Measurements from ENCODE around the gene NKD1. TPM values are rescaled to one million over a fixed set of nuclear protein-coding genes. Genes with fewer than 3 reads are reported as not detected.

The NKD1 gene
- total and polyA plus RNA-seq, 7 donors: under 0.01 to 18.0 (median 6.7) TPM

DNA sequence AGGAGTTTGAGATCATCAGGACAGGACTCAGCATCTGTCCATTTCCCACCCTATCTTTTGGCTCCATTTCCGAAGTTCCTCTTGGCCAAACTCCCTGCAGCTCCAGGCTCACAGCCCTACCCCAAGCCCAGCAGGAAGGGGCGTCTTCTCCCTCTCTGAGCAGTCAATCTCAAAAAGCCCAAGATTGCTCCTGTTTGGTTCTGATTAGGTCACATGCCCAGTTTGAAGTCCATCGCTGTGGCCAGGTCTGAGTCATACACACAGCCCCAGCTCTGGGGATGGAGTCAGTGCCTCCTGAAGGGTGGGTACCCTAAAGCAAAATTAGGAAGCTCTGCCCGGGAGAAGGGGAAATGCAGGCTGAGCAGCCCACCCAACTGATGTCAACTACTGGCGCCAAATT, 109.0 kb downstream of the NKD1 start:
- H3K27ac ChIP-seq: no peak overlapping the region
- H3K9me3 ChIP-seq: no peaks in the 10 kb centered on the region
- intact Hi-C loops (cut with DNase I): no loop called here
- no peak for TF ChIP-seq POLR2AphosphoS5 (IDR thresholded peaks at IDR 0.05)
- TF ChIP-seq POLR2A (IDR thresholded peaks at IDR 0.05): no peak
- TF ChIP-seq, protein P1, sequence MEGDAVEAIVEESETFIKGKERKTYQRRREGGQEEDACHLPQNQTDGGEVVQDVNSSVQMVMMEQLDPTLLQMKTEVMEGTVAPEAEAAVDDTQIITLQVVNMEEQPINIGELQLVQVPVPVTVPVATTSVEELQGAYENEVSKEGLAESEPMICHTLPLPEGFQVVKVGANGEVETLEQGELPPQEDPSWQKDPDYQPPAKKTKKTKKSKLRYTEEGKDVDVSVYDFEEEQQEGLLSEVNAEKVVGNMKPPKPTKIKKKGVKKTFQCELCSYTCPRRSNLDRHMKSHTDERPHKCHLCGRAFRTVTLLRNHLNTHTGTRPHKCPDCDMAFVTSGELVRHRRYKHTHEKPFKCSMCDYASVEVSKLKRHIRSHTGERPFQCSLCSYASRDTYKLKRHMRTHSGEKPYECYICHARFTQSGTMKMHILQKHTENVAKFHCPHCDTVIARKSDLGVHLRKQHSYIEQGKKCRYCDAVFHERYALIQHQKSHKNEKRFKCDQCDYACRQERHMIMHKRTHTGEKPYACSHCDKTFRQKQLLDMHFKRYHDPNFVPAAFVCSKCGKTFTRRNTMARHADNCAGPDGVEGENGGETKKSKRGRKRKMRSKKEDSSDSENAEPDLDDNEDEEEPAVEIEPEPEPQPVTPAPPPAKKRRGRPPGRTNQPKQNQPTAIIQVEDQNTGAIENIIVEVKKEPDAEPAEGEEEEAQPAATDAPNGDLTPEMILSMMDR (IDR thresholded peaks at IDR 0.05): no peak
- no peak for TF ChIP-seq EP300 (IDR thresholded peaks at IDR 0.05)
- H3K27me3 ChIP-seq: no peaks in the 10 kb centered on the region
- H3K4me3 ChIP-seq: no peak overlapping the region
- no peaks in the 10 kb centered on the region for H3K36me3 ChIP-seq
- no peak for DNase-seq
- H3K4me1 ChIP-seq: no peaks in the 10 kb centered on the region
- 74 to 75% methylated on average over 5 of the region's 5 CpGs for WGBS, 2 donors

DNA sequence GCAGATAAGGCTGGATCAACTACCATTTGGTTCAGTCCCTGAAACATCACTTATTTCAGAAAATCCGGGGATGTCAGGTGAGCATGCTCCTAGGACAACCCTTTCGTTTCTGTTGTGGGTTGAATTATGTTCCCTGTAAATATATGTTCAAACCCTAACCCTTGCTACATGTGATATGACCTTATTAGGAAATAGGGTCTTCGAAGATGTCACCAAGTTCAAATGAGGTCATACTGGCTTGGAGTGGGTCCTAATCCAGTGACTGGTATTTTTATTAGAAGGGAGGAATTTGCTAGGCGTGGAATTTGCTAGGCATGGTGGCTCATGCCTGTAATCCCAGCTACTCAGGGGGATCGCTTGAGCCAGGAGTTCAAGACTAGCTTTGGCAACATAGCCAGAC, 111.6 kb downstream of the NKD1 start:
- intact Hi-C loops (cut with DNase I): loop anchor here (10.0 kb wide), 4 partner anchors 115 to 445 kb away; partner anchors contain the start of gene NKD1
- Histone ChIP-seq H3K4me1 (peaks cover 0 to 4% (median 1%) of the 10 kb centered on the region in 4 donors), H3K4me3 (no peak overlapping the region), H3K9me3 (no peaks in the 10 kb centered on the region), H3K36me3 (no peaks in the 10 kb centered on the region), H3K27me3 (no peaks in the 10 kb centered on the region), H3K27ac (no peak overlapping the region)
- no peak for DNase-seq
- TF ChIP-seq EP300 (IDR thresholded peaks at IDR 0.05) (no peak), POLR2AphosphoS5 (IDR thresholded peaks at IDR 0.05) (no peak), POLR2A (IDR thresholded peaks at IDR 0.05) (no peak)
- TF ChIP-seq, protein P1 (IDR thresholded peaks at IDR 0.05): no peak
- WGBS, 2 donors: 80 to 86% methylated on average over 5 of the region's 5 CpGs

DNA sequence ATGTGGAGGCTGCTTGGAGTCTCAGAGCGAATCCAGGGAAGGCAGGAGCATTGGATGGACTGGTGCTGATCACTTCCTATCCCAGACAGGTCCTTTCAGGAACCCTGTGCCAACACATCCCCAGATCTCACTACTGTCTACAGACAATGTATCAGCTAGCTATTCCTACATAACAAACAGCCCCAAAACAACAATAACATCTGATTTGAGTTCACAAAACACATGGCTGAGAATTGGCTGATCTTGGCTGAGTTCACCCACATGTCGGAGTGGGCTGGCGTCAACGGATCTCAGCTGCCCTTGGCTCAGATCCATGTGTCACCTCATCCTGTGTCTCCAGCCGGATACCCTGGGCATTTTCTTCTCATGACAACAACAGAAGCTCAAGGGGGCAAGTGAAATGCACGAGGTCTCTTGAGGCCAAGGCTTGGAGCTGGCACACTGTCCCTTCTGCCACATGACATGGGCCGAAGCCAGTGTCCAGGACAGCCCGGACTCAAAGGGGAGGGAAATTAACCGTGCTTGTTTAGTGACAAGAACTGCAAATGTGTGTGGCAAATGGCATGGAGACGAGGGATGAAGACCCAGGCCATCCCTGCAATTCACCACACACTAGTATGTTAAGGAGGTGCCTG, 114.2 kb downstream of the NKD1 start:
- TF ChIP-seq EP300 (IDR thresholded peaks at IDR 0.05) (no peak), POLR2AphosphoS5 (IDR thresholded peaks at IDR 0.05) (no peak), POLR2A (IDR thresholded peaks at IDR 0.05) (no peak)
- TF ChIP-seq, protein P1 (IDR thresholded peaks at IDR 0.05): no peak
- Histone ChIP-seq H3K27me3 (no peaks in the 10 kb centered on the region), H3K27ac (no peak overlapping the region), H3K36me3 (no peaks in the 10 kb centered on the region), H3K9me3 (no peaks in the 10 kb centered on the region), H3K4me3 (no peak overlapping the region), H3K4me1 (peaks cover 0 to 13% (median 7%) of the 10 kb centered on the region in 4 donors)
- 90 to 95% methylated on average over 10 of the region's 10 CpGs for WGBS, 2 donors
- intact Hi-C loops (cut with DNase I): loop anchor here (10.0 kb wide), 4 partner anchors 118 to 448 kb away; partner anchors contain the start of gene NKD1
- no peak for DNase-seq

DNA sequence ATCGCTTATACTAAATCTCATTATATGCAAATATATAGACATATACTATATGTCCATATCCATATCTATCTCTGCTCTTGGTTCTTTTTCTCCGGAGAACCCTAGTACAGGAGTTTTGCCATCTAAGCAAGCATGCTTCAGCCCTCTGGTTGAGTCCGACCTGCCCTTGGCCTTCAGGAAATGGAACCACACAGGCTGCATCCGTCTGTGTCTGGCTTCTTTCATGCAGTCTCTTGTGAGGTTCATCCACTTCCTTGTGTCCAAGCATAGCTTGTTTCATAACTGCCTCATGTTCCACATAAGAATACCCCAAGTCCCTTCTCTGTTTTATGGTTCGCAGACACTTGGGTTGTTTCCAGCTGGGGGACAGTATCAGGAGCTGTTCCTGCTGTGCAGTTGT, 116.1 kb downstream of the NKD1 start:
- no peak for DNase-seq
- peaks cover 0 to 13% (median 7%) of the 10 kb centered on the region in 4 donors for H3K4me1 ChIP-seq
- no peak overlapping the region for H3K4me3 ChIP-seq
- H3K27ac ChIP-seq: no peak overlapping the region
- H3K36me3 ChIP-seq: no peaks in the 10 kb centered on the region
- H3K27me3 ChIP-seq: no peaks in the 10 kb centered on the region
- H3K9me3 ChIP-seq: no peaks in the 10 kb centered on the region
- 91 to 93% methylated on average over 5 of the region's 5 CpGs for WGBS, 2 donors
- TF ChIP-seq EP300 (IDR thresholded peaks at IDR 0.05) (no peak), POLR2AphosphoS5 (IDR thresholded peaks at IDR 0.05) (no peak), POLR2A (IDR thresholded peaks at IDR 0.05) (no peak)
- TF ChIP-seq, protein P1 (IDR thresholded peaks at IDR 0.05): no peak
- intact Hi-C loops (cut with DNase I): loop anchor here (2.0 to 10.0 kb wide), 7 partner anchors 71 to 639 kb away; partner anchors contain the start of genes CNEP1R1 and NKD1

All from sigmoid colon (tissue), 7 donors.